Type B pancreatic cell (in vitro differentiated cells): ENCODE data around the gene SDK1. TPM values are rescaled to one million over a fixed set of nuclear protein-coding genes. Genes with fewer than 3 reads are reported as not detected.

Experiments used
- DNase-seq: peaks from one replicate; pipeline ENCODE4 v3.0.0; 2021; ENCODE audit warnings: mixed read lengths; ENCODE audit not compliant: unreplicated experiment; ENCODE audit errors: extremely low spot score
- H3K27ac Mint-ChIP-seq: 2 replicates; pipeline ENCODE4 v1.8.0; 2021; ENCODE audit warnings: mild to moderate bottlenecking, mixed read lengths
- H3K27me3 Mint-ChIP-seq: 2 replicates; pipeline ENCODE4 v1.8.0; 2021; ENCODE audit warnings: mixed read lengths
- H3K36me3 Mint-ChIP-seq: 2 replicates; pipeline ENCODE4 v1.8.0; 2021; ENCODE audit warnings: mixed read lengths
- H3K4me1 Mint-ChIP-seq: one replicate; pipeline ENCODE4 v1.8.0; 2021; ENCODE audit warnings: mixed read lengths; ENCODE audit not compliant: unreplicated experiment
- H3K4me3 Mint-ChIP-seq: 2 replicates; pipeline ENCODE4 v1.8.0; 2021; ENCODE audit warnings: mild to moderate bottlenecking, mixed read lengths
- H3K9me3 Mint-ChIP-seq: 2 replicates; pipeline ENCODE4 v1.8.0; 2021; ENCODE audit warnings: mixed read lengths
- total RNA-seq: library from RNA; stranded (reverse); gene quantifications from 2 replicates; pipeline ENCODE4 v1.2.1, GENCODE V29; 2021; ENCODE audit warnings: low replicate concordance
- TF ChIP-seq, protein P1 (sequence below): fragments of 200-600 bp; sonication (generic); conservative IDR thresholded peaks from 2 replicates; pipeline ENCODE4 v1.5.0; 2021; ENCODE audit warnings: antibody characterized with exemption, mild to moderate bottlenecking

Gene SDK1
- total RNA-seq, 1 donor from 2014 or later = 26.1 TPM

DNA sequence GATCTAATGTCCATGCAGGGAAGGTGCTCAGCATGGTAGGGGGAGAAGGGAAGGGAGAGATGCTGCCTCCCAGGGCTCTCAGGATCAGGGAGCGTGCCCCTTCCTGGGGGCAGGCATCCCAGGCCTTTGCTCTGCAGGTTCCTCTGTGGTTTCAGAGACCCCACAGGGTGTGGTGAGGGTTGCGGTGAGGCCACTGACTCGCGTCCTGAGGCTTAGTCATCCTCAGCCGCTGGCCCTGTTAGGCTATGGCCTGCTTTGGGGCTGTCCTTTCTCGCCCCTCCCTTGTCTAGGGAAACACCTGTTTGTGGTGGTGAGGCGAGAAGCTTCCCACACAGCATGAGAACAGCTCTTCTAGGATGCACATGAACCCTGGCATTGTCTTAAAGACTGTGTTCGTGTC is 822.8 kb downstream of the SDK1 start:
- peaks cover 6% of the 10 kb centered on the region for H3K4me1 Mint-ChIP-seq
- H3K27me3 Mint-ChIP-seq = peaks cover 4% of the 10 kb centered on the region
- TF ChIP-seq, protein P1, sequence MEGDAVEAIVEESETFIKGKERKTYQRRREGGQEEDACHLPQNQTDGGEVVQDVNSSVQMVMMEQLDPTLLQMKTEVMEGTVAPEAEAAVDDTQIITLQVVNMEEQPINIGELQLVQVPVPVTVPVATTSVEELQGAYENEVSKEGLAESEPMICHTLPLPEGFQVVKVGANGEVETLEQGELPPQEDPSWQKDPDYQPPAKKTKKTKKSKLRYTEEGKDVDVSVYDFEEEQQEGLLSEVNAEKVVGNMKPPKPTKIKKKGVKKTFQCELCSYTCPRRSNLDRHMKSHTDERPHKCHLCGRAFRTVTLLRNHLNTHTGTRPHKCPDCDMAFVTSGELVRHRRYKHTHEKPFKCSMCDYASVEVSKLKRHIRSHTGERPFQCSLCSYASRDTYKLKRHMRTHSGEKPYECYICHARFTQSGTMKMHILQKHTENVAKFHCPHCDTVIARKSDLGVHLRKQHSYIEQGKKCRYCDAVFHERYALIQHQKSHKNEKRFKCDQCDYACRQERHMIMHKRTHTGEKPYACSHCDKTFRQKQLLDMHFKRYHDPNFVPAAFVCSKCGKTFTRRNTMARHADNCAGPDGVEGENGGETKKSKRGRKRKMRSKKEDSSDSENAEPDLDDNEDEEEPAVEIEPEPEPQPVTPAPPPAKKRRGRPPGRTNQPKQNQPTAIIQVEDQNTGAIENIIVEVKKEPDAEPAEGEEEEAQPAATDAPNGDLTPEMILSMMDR = no peak
- H3K4me3 Mint-ChIP-seq = no peak overlapping the region
- H3K36me3 Mint-ChIP-seq = peaks cover 27% of the 10 kb centered on the region
- H3K27ac Mint-ChIP-seq = no peak overlapping the region
- peaks cover 11% of the 10 kb centered on the region for H3K9me3 Mint-ChIP-seq
- DNase-seq = no peak

DNA sequence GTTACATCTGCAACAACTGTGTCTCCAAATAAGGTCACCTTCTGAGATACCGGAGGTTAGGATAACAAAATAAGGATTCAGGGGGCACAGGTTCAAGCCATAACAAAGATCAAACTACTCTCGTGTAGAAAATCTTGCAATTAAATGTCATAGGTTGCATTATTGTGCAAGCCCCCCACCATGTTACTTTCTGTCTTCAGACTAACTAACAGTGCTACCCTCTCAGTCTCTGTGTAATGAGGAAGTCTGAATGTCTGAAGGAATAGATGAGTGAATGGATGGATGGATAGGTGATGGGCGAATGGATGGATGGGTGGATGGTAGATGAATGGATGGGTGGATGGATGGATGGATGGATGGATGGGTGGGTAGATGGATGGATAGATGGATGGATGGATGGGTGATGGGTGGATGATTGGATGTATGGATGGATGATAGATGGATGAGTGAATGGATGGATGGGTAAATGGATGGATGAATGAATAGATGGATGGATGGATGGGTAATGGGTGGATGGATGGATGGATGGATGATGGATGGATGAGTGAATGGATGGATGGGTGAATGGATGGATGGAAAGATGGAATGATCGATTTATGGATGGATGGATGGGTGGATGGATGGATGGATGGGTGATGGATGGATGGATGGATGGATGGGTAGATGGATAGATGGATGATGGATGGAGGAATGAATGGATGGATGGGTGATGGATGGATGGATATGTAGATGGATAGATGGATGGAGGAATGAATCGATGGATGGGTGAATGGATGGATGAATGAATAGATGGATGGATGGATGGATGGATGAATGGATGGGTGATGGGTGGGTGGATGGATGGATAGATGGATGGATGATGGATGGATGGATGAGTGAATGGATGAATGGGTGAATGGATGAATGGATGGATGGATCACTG is 823.8 kb downstream of the SDK1 start:
- Mint-ChIP-seq H3K27ac (no peak overlapping the region), H3K9me3 (peaks cover 11% of the 10 kb centered on the region), H3K36me3 (peaks cover 27% of the 10 kb centered on the region), H3K4me1 (peaks cover 6% of the 10 kb centered on the region), H3K4me3 (no peak overlapping the region), H3K27me3 (peaks cover 4% of the 10 kb centered on the region)
- TF ChIP-seq, protein P1 = no peak
- DNase-seq = no peak

DNA sequence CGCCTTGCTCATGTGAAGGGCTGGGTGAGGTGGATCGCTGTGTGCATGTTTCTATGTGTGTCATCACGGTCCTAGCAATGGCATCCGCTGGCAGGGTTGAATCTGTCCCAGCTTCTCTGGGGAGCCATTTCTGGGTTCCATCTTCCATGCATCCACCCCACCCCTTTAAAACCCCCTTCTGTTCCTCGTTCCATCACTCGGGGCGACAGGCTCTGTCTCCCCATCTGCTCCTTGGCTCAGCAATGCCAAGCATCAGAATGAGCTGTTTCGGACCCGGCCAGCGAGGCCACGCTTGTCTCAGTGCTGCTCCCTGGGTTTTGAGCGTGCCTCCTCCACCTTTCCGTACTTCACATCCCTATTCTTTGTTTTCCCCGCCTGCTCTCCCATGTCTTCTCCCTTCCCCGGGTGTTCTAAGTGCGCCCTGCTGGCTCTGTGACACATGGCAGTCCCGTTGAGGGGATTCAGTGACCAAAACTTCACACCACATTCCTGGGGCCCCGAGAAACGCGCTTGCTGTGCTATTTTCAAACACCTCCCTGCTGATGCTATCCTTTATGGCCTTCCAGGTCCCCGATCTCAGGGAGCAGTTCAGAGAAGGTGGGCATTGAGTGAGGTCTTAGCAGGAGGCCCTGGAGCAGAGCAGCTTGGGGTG is 827.0 kb downstream of the SDK1 start:
- Mint-ChIP-seq H3K4me3 (no peak overlapping the region), H3K4me1 (no peaks in the 10 kb centered on the region), H3K36me3 (peaks cover 21% of the 10 kb centered on the region), H3K27ac (no peak overlapping the region), H3K27me3 (no peaks in the 10 kb centered on the region), H3K9me3 (no peaks in the 10 kb centered on the region)
- TF ChIP-seq, protein P1 = no peak
- DNase-seq = no peak

DNA sequence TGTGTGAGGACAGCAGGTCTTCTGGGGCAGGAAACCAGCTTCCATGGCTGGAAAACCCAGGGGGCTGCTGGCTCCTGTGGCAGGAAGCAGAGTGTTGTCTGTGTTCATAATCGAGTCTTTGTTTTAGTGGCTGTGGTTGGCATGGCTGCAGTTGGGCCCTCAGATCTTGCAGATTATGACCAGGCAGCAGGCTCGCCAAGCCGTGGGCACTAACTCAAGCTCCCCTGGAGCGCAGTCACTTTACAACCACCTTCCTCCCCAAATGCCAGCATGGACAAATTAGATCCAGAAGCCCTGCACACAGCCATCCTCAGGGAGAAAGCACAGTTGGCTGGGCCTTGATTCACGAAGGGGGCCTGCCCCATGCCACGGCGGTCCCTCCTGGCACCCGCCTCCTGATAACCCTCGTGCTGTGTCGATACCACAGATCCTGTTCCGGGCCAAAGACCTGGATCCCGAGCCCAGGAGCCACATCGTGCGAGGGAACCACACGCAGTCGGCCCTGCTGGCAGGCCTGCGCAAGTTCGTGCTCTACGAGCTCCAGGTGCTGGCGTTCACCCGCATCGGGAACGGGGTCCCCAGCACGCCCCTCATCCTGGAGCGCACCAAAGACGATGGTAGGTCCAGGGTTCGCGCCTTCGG is 828.5 kb downstream of the SDK1 start:
- TF ChIP-seq, protein P1 = no peak
- H3K9me3 Mint-ChIP-seq = no peaks in the 10 kb centered on the region
- no peak overlapping the region for H3K27ac Mint-ChIP-seq
- DNase-seq = no peak
- H3K4me1 Mint-ChIP-seq = peaks cover 4% of the 10 kb centered on the region
- H3K36me3 Mint-ChIP-seq = peaks cover 18% of the 10 kb centered on the region
- H3K4me3 Mint-ChIP-seq = no peak overlapping the region
- H3K27me3 Mint-ChIP-seq = no peaks in the 10 kb centered on the region

DNA sequence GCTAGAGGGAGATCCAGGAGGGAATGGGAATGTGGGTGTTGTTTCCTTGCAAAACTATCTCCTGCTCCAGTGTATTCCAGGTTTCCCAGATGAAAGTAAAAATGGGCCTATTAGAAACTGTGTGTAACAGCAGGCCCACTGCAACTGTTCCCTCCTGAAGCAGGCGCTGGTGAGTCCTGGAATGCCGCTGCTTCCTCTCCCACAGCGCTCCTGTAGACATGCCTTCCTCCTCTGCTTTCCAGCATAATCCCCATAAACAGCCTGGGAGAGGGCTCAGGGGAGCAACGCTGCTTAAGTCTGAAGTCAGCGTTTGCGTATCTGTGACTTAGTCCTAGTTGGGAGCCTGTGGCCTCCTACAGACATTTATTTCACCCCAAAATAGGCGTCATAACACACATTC is 830.0 kb downstream of the SDK1 start:
- TF ChIP-seq, protein P1 = no peak
- no peak for DNase-seq
- no peaks in the 10 kb centered on the region for H3K9me3 Mint-ChIP-seq
- H3K4me3 Mint-ChIP-seq = no peak overlapping the region
- H3K36me3 Mint-ChIP-seq = peaks cover 14% of the 10 kb centered on the region
- no peak overlapping the region for H3K27ac Mint-ChIP-seq
- H3K27me3 Mint-ChIP-seq = no peaks in the 10 kb centered on the region
- H3K4me1 Mint-ChIP-seq = peaks cover 16% of the 10 kb centered on the region
